GM15510 (cell line): ENCODE results near the gene MAPK8IP2.

ENCODE experiments used
- POLR2A ChIP-seq: IDR thresholded peaks from 3 replicates; pipeline ENCODE4 v1.6.1; 2011; ENCODE audit warnings: borderline replicate concordance; ENCODE audit not compliant: insufficient read length; ENCODE audit errors: extremely low read depth

MAPK8IP2 gene

DNA sequence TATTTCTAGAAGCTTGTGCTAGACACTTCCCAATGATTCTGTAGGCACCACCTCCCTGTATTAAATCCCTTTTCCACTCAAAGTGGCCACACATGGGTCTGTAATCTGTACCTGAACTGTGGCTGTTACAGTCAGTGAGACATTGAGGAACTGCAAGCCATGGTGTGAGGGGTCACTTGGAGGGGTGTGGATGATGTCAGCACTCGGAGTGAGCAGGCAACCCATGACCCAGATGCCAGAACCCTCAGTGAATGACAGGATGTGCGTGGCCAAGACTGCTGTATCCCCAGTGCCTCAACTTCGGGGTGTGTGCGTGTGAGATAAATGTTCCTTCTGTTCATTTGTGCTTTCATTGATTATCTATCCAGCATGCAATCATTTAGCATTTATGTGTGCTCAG, 57.3 kb downstream of the MAPK8IP2 start:
- no peak for TF ChIP-seq POLR2A

DNA sequence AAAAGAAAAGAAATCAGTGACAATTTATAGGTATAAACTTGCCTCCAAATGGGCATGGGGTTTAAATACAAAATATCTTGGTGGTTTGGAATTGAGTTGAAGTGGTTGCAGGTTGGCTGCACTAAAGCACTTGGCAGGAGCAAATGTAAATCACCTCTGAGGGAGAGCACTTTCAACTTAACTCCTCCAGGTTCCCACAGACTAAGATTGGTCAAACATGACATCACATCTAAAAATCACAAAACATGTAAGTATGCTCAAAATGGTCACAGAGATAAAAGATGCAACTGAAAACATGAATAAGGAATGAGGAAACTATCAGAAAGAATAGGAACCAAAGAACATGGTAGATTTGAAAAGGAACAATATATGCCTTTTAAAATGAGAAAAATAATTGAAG, 59.7 kb downstream of the MAPK8IP2 start:
- TF ChIP-seq POLR2A = no peak
